Neural progenitor cell (in vitro differentiated cells): ENCODE data around the gene GALNT2. TPM values are rescaled to one million over a fixed set of nuclear protein-coding genes. Genes with fewer than 3 reads are reported as not detected.

Source experiments
- DNase-seq: peaks from one replicate; pipeline ENCODE4 v3.0.0-alpha.2; 2016; ENCODE audit warnings: low spot score
- H2AFZ ChIP-seq: fragments of 200-600 bp; sonication (generic); replicated peaks from 2 replicates; pipeline ENCODE4 v1.6.1; 2016; ENCODE audit warnings: antibody characterized with exemption
- H3F3A ChIP-seq: fragments of 200-600 bp; sonication (generic); 2 replicates; pipeline ENCODE4 v1.6.1; 2016; ENCODE audit warnings: antibody characterized with exemption, low read depth
- H3K27ac ChIP-seq: fragments of 200-600 bp; sonication (generic); 2 replicates; pipeline ENCODE4 v1.5.1; 2016; ENCODE audit warnings: mild to moderate bottlenecking
- H3K27me3 ChIP-seq: fragments of 200-600 bp; sonication (generic); 2 replicates; pipeline ENCODE4 v1.6.1; 2016; ENCODE audit warnings: mild to moderate bottlenecking, moderate library complexity
- H3K36me3 ChIP-seq: fragments of 200-600 bp; sonication (generic); 2 replicates; pipeline ENCODE4 v1.5.1; 2016
- H3K4me1 ChIP-seq: fragments of 200-600 bp; sonication (generic); 2 replicates; pipeline ENCODE4 v1.6.1; 2016; ENCODE audit warnings: mixed run types
- H3K4me2 ChIP-seq: fragments of 200-600 bp; sonication (generic); 2 replicates; pipeline ENCODE4 v1.6.1; 2016
- H3K4me3 ChIP-seq: fragments of 200-600 bp; sonication (generic); 2 replicates; pipeline ENCODE4 v1.5.1; 2016
- H3K79me2 ChIP-seq: fragments of 200-600 bp; sonication (generic); 2 replicates; pipeline ENCODE4 v1.6.1; 2016; ENCODE audit warnings: low read depth
- H3K9ac ChIP-seq: fragments of 200-600 bp; sonication (generic); 2 replicates; pipeline ENCODE4 v1.6.1; 2016
- H3K9me3 ChIP-seq: fragments of 200-600 bp; sonication (generic); 2 replicates; pipeline ENCODE4 v1.5.1; 2016; ENCODE audit warnings: low read depth
- H4K20me1 ChIP-seq: fragments of 200-600 bp; sonication (generic); 2 replicates; pipeline ENCODE4 v1.6.1; 2016; ENCODE audit warnings: low read depth
- H3K27ac Mint-ChIP-seq: 3 replicates; pipeline ENCODE4 v1.8.0; 2021; ENCODE audit warnings: mixed read lengths
- H3K27me3 Mint-ChIP-seq: 2 replicates; pipeline ENCODE4 v1.8.0; 2022; ENCODE audit warnings: low read depth, mild to moderate bottlenecking, inconsistent platforms, moderate library complexity, mixed read lengths; ENCODE audit not compliant: insufficient read depth
- H3K36me3 Mint-ChIP-seq: 3 replicates; pipeline ENCODE4 v1.8.0; 2021; ENCODE audit warnings: mixed read lengths
- H3K4me1 Mint-ChIP-seq: 3 replicates; pipeline ENCODE4 v1.8.0; 2021; ENCODE audit warnings: mixed read lengths
- H3K4me3 Mint-ChIP-seq: 3 replicates; pipeline ENCODE4 v1.8.0; 2021; ENCODE audit warnings: mild to moderate bottlenecking, moderate library complexity, mixed read lengths
- H3K9me3 Mint-ChIP-seq: 3 replicates; pipeline ENCODE4 v1.8.0; 2020; ENCODE audit warnings: mixed read lengths
- EZH2 ChIP-seq: fragments of 200-600 bp; sonication (generic); IDR thresholded peaks from 2 replicates; pipeline ENCODE4 v1.6.1; 2017; ENCODE audit warnings: antibody characterized with exemption, mild to moderate bottlenecking, moderate library complexity
- EZH2phosphoT487 ChIP-seq: fragments of 200-600 bp; sonication (generic); IDR thresholded peaks from 2 replicates; pipeline ENCODE4 v1.6.1; 2017; ENCODE audit warnings: antibody characterized with exemption
- total RNA-seq: library from RNA; depleted of rRNA; stranded (reverse); fragments of >200 nt; gene quantifications from 2 replicates; pipeline ENCODE4 v1.2.3, GENCODE V29; 2015; ENCODE audit warnings: low replicate concordance
- TF ChIP-seq, protein P1 (sequence below): fragments of 200-600 bp; sonication (generic); IDR thresholded peaks from 2 replicates; pipeline ENCODE4 v1.5.1; 2017; ENCODE audit warnings: antibody characterized with exemption, mild to moderate bottlenecking

Gene GALNT2
- total RNA-seq, 1 donor from 2014 or later, result 37.6 TPM

DNA sequence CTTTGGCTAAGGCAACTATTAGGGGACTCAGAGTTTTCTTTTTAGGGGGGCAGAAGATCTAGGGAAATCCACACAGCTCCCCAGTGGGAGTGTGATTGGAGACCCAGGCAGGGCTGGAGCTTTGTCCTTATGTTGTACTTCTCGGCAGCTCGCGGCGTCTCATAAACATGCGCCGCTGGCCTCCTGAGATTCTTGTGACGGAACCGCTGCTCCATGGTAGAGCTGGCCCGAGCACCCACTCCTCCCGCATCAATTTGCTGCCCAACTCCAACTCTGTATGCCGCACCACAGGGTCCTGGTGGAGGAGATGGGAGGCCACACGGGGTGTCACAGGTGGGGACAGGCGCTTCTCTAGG lies 143.9 kb downstream of the GALNT2 start:
- Mint-ChIP-seq H3K4me3 (no peak overlapping the region), H3K4me1 (peaks cover 9% of the 10 kb centered on the region), H3K9me3 (peaks cover 3% of the 10 kb centered on the region), H3K27ac (no peak overlapping the region), H3K36me3 (peaks cover 20% of the 10 kb centered on the region), H3K27me3 (no peaks in the 10 kb centered on the region)
- Histone ChIP-seq H3K9me3 (no peaks in the 10 kb centered on the region), H3K27ac (peak overlapping the region; percentile 34), H4K20me1 (no peaks in the 10 kb centered on the region), H3K4me3 (no peak overlapping the region), H2AFZ (no peak overlapping the region), H3K4me2 (no peak overlapping the region), H3K36me3 (no peaks in the 10 kb centered on the region), H3K4me1 (peaks cover 24% of the 10 kb centered on the region), H3K79me2 (no peaks in the 10 kb centered on the region), H3K9ac (no peak overlapping the region), H3F3A (peaks cover 5% of the 10 kb centered on the region), H3K27me3 (no peaks in the 10 kb centered on the region)
- no peak for TF ChIP-seq EZH2phosphoT487
- TF ChIP-seq, protein P1, sequence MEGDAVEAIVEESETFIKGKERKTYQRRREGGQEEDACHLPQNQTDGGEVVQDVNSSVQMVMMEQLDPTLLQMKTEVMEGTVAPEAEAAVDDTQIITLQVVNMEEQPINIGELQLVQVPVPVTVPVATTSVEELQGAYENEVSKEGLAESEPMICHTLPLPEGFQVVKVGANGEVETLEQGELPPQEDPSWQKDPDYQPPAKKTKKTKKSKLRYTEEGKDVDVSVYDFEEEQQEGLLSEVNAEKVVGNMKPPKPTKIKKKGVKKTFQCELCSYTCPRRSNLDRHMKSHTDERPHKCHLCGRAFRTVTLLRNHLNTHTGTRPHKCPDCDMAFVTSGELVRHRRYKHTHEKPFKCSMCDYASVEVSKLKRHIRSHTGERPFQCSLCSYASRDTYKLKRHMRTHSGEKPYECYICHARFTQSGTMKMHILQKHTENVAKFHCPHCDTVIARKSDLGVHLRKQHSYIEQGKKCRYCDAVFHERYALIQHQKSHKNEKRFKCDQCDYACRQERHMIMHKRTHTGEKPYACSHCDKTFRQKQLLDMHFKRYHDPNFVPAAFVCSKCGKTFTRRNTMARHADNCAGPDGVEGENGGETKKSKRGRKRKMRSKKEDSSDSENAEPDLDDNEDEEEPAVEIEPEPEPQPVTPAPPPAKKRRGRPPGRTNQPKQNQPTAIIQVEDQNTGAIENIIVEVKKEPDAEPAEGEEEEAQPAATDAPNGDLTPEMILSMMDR, result no peak
- TF ChIP-seq EZH2, result no peak
- DNase-seq, result no peak

DNA sequence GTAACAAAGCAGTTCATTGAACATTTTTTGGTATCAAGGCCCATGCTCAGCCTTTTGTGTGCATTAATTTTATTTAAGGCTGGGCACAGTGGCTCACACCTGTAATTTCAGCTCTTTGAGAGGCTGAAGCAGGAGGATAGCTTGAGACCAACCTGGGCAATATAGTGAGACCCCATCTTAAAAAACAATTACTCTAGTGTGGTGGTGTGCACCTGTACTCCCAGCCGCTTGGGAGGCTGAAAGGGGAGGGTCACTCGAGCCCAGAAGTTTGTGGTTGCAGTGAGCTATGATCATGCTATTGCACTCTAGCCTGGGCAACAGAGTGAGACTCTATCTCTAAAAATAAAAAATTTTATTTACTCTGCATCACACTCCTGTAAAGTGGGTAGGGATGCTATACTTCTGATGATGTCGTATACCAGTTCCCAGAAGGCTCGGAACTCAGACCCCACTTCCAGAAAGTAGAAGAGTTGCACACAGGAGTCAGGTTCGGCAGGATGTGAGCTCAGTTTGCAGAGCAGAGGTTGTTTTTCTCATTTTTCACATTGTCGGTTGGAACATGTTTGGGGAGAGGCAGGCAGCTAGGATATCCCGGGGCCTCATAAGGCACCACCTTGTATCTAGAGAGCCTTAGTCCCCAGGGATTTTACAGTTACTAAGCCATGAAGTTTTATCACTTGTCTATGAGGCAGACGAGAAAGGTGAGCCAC lies 144.6 kb downstream of the GALNT2 start:
- Histone ChIP-seq H3K36me3 (no peaks in the 10 kb centered on the region), H3K79me2 (no peaks in the 10 kb centered on the region), H2AFZ (no peak overlapping the region), H3K4me3 (no peak overlapping the region), H3K9me3 (no peaks in the 10 kb centered on the region), H4K20me1 (no peaks in the 10 kb centered on the region), H3K4me1 (peaks cover 24% of the 10 kb centered on the region), H3K4me2 (no peak overlapping the region), H3F3A (peaks cover 5% of the 10 kb centered on the region), H3K27ac (no peak overlapping the region), H3K9ac (no peak overlapping the region), H3K27me3 (no peaks in the 10 kb centered on the region)
- H3K36me3 Mint-ChIP-seq, result peaks cover 20% of the 10 kb centered on the region
- peaks cover 3% of the 10 kb centered on the region for H3K9me3 Mint-ChIP-seq
- no peak overlapping the region for H3K27ac Mint-ChIP-seq
- H3K27me3 Mint-ChIP-seq, result no peaks in the 10 kb centered on the region
- no peak for DNase-seq
- H3K4me3 Mint-ChIP-seq, result no peak overlapping the region
- peaks cover 9% of the 10 kb centered on the region for H3K4me1 Mint-ChIP-seq
- TF ChIP-seq, protein P1, result no peak
- TF ChIP-seq EZH2phosphoT487, result no peak
- no peak for TF ChIP-seq EZH2

DNA sequence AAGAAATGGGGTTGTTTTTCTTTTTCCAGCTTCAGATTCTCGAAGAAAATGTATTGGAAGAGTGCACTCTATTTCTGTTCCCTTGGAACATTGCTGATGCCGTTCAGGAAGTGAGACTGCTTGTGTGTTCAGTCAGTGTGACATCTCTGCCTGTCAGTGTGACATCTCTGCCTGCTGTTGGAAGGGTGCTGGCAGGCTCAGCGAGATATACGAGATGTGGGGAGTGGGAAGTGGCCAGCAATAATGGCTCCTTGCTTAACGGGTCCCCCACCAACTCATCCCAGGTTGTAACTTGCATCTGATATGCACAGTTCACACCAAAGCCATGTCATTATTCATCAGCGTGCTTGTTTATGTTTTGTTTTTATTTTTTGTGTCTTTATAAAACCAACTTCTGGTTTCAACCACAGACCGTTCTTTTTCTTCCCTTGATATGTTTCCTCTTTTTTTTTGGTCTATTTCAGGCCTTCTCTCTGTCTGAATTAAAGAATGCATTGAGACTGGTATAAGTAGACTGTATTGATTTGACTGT lies 145.4 kb downstream of the GALNT2 start:
- Histone ChIP-seq H3K9ac (no peak overlapping the region), H3K4me2 (no peak overlapping the region), H3K27me3 (no peaks in the 10 kb centered on the region), H4K20me1 (no peaks in the 10 kb centered on the region), H3K79me2 (no peaks in the 10 kb centered on the region), H3K4me1 (peaks cover 24% of the 10 kb centered on the region), H3K36me3 (no peaks in the 10 kb centered on the region), H3K27ac (no peak overlapping the region), H3K4me3 (no peak overlapping the region), H2AFZ (no peak overlapping the region), H3K9me3 (no peaks in the 10 kb centered on the region), H3F3A (peaks cover 5% of the 10 kb centered on the region)
- Mint-ChIP-seq H3K36me3 (peaks cover 20% of the 10 kb centered on the region), H3K27ac (no peak overlapping the region), H3K27me3 (peaks cover 2% of the 10 kb centered on the region), H3K9me3 (peaks cover 3% of the 10 kb centered on the region), H3K4me3 (no peak overlapping the region), H3K4me1 (peaks cover 9% of the 10 kb centered on the region)
- DNase-seq, result no peak
- TF ChIP-seq EZH2, result no peak
- TF ChIP-seq, protein P1, result no peak
- no peak for TF ChIP-seq EZH2phosphoT487
